NCI-H2171 (cell line): ENCODE measurements around the gene PRR7.

Experiments used
- DNase-seq: peaks from one replicate; lab custom pipeline; 2025; lab: John Stamatoyannopoulos, UW

Gene PRR7

DNA sequence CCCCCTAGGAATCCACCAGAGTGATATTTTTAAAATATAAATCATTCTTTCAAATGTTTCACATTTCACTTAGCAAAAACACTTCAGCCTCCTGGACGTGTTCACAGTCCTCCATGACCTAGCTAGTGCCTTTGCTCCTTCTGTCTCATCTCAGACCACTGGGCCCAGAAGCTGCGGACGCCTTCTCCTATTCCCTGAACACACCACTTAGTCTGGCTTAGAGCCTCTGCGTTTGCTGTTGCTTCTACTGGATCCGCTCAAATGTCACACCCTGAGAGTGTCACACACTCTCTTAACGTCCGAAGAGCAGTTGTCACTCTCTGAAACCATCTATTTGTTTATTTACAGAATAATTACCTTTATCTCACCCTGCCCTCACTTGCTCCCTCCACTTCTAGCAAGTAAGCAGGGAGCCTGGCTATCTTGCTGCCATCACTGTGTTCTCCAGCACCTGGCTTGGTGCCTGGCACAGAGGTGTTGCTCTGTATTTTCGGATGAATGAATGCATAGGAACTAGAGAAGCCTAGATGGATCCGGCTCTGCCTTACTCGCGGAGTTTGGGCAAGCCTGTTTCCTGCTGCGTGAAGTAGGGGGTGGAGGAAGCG lies 21.3 kb upstream of the PRR7 start:
- DNase-seq, result no peak

DNA sequence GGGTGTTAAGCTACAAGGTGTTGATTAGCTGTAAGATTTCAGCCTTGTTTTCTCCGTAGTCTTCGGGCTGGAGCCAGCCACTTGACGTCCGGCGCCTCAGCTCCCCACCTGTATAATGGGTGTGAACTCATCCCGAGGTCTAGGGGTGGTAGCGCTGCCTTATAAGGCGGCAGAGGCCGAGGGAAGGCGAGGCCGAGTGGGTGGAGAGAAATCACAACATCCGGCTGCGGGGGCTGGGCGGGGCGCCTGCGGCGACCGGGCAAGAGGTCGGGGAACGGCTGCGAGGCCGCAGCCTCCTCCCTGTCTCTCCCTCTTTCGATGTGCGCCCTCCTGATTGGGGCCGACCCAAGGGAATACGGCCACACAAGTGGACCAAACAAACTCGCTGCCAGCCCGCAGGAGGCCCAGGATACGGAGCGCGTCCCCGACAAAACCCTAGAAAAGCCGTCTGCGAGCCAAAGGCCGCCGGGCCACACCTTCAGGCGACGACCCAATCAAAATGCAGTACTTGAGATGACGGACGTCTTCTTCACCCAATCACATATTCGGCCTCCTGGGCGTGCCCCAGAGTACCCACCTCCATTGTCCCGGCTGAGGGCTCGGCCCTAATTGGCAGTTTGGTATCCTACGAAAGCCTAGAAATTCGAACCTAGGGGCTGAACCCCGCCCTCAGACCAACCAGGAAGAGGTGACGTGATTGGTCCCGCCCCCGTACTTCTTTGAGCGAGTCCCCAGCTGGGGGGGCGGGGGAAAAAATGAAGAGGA lies 20.6 kb upstream of the PRR7 start:
- DNase-seq, result peak; percentile 96

DNA sequence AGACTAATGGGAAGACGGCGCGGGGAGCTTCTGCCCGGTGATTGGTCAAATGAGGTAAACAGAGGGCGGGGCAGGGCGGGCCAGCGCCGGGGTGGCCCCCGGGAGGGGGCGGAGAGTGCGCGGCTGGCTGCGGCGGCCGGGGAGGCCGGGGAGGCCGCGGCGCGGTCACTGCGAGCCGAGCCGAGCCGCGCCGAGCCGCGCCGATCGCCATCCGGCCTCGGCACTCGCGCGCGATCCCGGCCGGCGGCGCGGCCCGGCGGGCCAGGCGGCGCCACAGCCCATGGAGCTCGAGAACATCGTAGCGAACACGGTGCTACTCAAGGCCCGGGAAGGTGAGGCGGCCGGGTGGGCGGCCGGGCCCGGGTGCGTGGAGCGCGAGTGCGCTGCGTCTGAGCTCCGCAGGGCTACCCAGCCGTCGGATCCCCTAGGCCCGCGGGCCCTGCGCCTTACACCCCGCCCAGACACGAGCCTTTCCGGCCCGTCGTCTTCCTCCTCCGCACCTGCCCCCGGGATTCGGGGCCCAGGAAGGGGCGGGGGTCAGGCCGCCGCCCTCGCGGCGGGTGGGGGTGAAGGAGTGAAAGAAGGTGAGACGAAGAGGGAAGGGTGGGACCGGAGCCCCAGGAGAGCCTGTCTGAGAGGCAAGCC lies 19.9 kb upstream of the PRR7 start, which contains the start of gene GRK6:
Gene GRK6 (plus strand): TSS at position 111 of the 645 bp plus-strand sequence. CDS start 170 bp downstream, at position 281.
- no peak for DNase-seq

DNA sequence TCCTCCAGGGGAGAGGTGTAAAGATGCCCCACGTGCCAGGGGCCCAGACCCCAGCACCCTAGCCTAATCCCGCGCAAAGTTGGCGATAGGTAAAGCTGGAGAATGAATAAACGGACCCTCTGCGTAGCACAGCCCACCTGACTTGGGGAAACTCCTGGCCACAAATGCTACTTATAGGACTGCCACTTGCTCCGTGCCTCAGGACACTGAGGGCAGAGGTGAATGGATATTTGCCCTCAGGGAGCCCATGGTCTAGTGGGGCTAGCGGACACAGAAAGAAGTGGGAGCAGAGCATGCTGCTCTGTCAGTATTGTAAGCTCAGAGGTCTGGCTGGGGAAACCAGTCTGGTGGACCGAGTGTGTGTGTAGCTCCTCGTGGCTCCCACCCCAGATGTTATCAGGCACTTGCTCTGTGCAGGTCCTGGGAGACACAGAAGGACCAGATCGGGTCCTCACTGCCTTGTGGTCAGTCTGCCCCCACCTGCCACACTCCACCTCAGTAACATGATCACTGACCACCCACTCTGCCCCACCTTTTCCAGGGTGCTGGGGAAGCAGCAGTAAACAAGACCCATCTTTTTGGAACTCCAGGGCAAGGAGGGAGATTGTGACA lies 19.3 kb upstream of the PRR7 start:
- DNase-seq, result no peak

DNA sequence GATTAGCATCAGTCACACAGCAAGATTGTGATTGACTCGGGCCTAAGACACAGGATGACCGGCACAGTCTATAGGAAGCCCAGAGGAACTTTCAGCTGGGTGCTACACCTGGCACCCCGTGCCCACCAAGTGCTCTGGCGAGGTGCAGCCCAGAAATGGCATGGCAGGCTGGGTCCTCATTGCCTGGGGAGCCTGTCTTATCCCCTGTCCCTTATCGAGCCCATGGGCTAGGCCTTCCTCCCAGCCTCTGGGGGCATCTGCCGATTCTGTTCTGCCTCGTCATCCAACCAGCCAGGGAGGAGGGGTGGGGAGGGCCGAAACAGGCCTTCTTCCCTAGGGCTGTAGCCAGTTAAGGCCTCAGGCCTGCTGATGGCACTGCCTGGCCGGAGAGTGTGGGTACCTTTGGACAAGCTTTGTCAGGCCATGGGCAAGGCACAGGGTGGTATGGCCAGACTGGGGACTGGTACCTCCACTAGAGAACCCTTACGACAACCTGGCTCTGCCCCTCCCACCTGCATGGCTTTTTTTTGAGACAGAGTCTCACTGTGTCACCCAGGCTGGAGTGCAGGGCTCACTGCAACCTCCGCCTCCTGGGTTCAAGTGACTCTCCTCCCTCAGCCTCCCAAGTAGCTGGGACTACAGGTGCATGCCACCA lies 18.6 kb upstream of the PRR7 start:
- DNase-seq, result no peak

DNA sequence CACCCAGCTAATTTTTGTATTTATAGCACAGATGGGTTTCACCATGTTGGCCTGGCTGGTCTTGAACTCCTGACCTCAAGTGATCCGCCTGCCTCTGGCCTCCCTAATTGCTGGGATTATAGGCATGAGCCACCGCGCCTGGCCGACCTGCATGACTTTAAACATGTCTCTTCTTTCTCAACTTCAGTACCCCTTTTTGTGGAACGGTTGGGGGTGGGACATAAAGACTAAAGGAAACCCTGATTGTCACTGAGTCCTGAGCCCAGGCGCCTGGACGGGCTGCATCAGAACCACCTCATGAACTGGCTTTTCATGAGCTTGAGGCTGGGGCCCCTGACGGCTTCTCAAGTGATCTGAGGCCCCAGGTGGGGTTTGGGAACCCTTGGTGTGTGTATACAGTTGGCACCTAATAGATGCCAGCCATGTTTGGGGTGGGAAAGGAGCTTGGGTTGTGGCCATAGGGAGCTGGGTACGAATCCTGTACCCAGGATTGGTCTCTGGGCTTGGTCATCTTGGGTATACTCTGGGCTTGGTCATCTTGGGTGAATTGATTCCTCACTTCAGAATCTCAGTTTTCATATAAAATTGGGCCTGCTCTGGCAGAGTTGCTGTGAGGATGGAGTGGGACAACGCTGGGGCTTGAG lies 17.9 kb upstream of the PRR7 start:
- no peak for DNase-seq

DNA sequence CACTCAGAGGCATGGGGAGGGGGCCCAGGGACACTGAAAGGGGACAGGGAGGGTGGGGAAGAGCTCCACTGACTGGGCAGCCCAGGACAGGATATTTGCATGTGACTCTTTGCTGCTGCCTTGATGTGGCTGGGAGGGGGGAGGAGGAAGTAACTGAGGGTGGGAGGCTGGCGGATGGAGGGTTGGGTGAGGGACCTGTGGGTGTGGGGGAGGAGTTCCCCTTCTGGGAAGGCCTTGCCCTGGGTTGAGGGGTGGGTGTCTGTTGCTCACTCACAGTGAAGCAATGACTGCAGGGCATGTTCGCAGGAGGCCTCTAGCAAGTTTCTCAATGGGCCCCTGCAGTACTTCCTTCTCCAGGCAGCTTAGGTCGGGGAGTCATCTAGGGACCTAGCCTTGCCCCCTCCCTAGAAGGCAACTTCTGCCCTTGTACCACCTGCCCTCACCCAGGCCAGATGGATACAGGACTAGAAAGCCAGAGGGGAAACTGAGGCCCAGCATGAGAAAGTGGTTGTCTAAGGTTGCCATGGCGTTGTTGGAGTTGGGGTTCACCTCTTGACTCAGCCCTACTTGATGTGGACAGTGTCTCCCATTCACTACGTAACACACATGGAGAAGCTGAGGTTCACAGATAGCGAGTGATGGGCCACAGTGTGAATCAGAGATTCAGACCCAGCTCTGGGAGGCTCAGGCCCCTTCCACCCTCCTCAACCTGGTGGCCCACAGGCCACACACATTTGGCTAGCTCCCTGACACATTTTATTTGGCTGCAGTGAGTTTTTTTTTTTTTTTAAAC lies 17.2 kb upstream of the PRR7 start:
- DNase-seq, result no peak

DNA sequence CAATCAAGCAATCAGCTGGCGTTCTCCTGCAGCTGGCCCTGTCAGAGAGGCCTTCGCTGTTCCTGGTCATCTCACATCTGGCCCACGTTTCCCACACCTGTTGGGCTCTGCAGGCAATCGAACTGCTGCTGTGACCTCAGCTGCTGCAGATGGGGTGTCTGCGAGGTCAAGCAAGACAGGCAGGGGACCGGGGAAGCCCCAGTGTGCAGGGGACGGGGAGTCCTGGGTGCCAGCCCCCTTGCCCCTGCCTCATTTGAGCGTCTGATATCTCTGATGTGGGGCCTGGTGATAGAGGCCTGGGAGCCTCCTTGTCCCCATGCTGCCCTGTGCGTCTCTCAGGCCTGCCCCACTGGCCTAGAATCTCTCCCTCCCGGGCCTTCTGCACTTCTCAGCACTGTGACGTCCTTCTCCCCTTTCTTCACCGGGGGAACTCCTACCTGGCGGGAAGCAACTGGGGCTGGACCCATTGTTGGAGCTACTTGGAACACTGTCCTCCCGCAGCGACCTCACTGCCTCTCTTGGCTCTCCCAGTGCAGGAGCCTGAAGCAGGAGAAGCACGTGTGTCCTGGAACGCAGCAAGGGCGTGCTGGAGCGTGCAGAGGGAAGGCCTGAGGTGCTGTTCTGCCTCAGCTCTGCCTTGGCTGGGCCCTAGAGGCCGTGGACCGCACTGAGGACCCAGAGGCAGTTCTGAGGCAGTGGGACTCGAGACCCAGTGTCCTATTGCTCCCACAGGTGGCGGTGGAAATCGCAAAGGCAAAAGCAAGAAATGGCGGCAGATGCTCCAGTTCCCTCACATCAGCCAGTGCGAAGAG lies 16.3 kb upstream of the PRR7 start:
- DNase-seq, result no peak

DNA sequence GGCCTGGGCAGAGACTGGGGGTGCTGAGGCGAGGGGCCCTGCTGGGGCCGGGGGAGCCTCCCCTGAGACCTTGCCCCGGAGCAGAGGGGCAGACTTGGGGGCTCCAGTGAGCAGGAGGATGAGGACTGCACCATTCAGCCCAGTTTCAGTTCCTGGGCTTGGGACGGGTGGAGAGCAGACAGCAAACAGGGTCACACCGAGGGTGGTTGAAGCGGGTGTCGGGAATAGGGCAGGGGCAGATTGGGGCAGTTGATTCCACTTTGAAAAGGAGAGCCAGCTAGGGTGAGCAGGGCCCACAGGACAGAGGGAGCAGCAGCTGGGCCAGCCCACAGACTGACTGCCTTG lies 15.7 kb upstream of the PRR7 start:
- no peak for DNase-seq

DNA sequence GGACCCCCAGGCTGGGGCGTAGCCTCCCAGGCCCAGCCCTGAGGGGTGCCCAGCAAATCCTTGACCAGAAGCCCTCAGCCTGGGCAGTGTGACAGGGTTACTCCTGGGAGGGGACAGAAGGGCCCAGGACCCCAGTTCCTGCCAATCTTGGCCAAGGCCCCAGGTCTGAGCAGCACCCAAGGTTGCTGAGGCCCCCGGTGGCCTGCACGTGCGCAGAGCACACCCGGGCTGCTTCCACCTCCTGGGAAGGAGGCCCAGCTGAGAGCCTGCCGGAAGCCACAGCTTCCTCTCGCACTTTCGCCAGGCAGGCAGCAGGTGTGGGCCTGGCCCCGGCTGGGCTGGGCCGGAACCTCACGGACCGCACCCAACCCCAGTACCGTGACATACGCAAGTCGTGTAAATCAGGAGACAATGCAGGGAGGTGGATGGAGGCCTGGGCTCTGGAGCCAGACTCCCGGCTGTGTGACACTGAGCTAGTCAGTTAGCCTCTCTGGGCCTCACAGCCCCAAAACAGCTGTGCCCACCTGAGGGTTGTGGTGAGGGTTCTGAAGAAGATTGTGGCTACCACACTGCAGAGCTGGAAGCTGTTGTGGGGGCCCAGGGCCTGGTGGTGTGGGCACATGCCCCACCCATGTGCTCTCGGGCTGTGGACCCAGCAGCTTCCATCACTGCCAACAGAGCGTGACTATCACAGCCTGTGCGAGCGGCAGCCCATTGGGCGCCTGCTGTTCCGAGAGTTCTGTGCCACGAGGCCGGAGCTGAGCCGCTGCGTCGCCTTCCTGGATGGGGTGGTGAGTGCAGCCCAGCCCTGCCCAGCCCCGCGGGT lies 15.1 kb upstream of the PRR7 start:
- no peak for DNase-seq

DNA sequence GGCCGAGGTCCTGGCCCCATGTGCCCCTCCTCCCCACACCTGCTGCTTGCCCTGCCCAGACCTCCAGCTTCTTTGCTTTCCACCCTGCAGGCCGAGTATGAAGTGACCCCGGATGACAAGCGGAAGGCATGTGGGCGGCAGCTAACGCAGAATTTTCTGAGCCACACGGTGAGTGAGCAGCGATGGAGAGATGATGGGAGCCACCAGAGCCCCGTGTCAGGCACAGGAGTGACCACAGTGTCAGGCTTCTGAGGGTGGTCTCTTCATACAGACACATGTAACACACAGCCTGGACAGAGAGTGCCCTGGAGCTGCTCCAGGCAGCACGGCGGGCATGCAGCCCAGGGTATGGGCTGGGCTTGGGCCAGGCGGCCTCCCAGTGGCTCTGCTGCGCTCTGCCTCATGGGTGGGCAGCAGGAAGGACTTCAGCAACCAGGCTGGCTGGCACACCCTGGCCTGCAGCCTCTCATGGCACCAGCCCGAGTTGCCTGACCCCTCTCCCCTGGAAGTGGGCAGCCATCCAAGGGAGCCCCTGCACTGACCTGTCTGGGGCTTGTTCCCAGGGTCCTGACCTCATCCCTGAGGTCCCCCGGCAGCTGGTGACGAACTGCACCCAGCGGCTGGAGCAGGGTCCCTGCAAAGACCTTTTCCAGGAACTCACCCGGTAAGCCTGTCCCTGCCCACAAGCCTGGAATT lies 14.3 kb upstream of the PRR7 start:
- no peak for DNase-seq

DNA sequence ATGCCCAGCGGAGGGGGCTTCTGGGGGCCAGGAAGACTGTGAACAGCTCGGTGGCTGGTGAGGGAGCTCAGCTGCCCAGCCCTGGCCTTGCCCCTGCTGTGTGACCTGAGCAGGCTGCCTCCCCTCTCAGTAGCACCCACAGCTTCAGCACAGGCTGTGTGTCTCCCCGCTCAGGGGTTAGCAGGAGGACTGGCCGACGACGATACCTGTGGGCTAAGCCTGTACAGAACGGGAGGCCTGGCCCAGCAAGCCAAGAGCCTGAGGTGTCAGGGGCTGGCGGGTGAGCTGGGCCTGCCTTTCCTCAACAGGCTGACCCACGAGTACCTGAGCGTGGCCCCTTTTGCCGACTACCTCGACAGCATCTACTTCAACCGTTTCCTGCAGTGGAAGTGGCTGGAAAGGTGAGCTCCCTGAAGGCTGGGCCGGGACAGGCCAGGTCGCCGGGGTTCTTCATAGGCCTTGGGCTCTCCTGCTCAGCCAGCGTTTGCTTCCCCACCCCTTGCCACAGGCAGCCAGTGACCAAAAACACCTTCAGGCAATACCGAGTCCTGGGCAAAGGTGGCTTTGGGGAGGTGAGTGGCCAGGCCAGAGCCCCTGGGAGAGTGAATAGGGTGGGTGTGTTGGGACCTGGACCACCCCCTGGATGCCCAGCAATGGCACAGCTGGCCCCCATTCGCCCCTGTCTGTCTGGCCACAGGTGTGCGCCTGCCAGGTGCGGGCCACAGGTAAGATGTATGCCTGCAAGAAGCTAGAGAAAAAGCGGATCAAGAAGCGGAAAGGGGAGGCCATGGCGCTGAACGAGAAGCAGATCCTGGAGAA lies 13.6 kb upstream of the PRR7 start:
- no peak for DNase-seq

DNA sequence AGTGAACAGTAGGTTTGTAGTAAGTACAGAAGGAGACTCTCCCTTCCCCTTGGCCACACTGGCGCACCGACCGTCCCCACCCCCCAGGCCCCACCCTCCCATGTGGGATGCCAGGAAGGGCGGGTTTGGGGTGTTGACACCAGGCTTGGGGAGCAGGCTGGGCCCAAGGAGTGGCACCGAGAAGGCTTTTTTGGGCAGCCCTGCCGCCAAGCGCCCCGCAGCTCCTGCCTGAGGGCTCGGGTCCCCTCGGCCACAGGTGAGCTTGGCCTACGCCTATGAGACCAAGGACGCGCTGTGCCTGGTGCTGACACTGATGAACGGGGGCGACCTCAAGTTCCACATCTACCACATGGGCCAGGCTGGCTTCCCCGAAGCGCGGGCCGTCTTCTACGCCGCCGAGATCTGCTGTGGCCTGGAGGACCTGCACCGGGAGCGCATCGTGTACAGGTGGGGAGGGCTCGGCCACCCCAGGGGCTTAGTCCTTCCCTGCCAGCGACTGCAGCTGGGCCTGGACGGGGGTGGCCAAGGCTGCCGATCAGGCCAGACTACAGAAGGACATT lies 12.9 kb upstream of the PRR7 start:
- DNase-seq, result no peak

DNA sequence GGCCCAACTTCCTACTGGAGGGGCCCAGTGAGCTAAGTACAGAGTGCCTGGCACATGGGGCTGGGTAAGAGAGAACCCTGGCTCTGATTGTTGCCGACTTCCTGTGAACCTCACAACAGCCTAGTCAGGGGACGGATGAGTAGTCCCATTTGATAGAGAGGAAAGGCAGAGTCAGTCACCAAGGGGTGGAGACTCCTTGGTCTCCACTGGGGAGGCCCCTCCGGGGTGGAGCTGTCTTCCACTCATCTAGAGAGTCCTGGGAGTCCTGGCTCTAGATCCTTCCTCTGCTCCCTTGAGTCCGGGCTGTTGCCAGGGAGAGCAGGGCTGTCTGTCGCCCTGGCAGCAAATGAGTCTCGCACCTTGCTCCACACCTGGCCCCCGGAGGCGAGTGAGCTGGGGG lies 12.2 kb upstream of the PRR7 start:
- DNase-seq, result no peak

DNA sequence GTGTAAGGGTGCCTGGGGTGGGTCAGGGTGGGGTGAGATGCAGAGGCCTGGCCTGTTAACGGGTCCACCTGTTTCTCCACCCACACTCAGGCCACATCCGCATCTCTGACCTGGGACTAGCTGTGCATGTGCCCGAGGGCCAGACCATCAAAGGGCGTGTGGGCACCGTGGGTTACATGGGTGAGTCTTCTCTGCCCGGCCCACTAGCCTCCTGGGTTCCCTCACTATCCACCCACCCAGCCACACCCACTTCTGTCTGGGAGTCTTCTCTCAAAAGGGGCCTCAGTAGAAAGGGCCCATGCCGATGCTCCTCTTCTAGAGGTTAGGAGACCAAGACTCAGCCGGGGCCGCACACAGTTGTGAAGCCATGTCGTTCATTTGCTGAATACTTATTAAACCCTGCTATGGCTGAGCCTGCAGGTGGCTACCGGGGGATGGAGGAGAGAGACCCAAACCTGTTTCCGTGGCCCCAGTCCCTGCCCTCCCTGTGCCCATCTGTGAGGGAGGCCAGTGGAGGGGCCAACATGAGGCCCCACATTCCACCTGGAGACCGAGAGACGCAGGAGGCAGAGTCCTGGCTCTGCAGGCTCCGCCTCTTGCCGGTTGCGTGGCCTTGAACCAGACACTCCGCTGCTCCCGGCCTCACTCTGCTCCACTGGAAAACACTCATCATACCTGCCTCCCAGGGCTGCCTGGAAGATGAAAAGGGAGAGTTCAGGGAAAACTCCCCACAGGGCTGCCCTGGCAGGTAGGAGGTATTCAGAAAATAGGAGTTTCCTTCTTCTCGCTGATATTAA lies 11.5 kb upstream of the PRR7 start:
- DNase-seq, result no peak

DNA sequence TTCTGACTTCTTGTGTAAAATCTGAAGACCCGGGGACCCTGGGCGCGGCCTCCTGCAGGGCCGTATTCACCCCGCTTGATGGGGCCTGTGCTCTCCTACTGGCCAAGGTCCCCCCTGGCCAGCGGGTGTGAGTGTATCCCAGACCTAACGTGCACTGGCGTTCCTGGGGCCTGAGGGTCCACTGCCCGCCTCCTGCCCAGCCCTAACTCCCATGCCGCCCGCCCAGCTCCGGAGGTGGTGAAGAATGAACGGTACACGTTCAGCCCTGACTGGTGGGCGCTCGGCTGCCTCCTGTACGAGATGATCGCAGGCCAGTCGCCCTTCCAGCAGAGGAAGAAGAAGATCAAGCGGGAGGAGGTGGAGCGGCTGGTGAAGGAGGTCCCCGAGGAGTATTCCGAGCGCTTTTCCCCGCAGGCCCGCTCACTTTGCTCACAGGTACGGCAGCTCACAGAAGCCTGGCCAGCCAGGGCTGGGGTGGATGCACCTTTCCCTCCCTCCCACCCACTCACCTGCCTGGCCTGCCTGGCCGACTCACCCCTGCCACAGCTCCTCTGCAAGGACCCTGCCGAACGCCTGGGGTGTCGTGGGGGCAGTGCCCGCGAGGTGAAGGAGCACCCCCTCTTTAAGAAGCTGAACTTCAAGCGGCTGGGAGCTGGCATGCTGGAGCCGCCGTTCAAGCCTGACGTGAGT lies 10.6 kb upstream of the PRR7 start:
- DNase-seq, result no peak
